ENCODE results near the gene BARHL2. TPM values are rescaled to one million over a fixed set of nuclear protein-coding genes. Genes with fewer than 3 reads are reported as not detected.

The BARHL2 gene
- total RNA-seq, 1 donor = not detected

DNA sequence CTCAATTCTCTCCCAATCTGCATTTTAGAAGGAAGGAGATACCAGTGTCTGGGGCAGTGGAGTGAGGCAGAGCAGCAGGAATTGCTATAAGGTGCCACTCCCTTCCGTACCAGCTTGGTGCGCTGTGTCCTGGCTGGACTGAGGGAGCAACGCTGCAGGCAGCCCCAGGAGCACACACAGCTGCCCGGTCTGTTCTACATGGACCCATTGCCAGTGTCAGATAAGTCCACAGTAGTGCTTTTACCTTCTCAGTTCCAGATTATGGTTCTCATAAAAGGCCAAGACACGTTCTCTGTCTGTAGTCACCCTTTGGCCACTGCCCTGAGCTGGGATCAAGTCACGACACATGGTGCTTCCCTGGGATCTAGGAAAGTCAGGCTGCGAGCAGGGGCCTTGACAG lies 44.1 kb upstream of the BARHL2 start:
- no peak overlapping the region for H3K4me3 ChIP-seq (ENCODE audit: insufficient read depth, low read length)
- TF ChIP-seq, protein P1, sequence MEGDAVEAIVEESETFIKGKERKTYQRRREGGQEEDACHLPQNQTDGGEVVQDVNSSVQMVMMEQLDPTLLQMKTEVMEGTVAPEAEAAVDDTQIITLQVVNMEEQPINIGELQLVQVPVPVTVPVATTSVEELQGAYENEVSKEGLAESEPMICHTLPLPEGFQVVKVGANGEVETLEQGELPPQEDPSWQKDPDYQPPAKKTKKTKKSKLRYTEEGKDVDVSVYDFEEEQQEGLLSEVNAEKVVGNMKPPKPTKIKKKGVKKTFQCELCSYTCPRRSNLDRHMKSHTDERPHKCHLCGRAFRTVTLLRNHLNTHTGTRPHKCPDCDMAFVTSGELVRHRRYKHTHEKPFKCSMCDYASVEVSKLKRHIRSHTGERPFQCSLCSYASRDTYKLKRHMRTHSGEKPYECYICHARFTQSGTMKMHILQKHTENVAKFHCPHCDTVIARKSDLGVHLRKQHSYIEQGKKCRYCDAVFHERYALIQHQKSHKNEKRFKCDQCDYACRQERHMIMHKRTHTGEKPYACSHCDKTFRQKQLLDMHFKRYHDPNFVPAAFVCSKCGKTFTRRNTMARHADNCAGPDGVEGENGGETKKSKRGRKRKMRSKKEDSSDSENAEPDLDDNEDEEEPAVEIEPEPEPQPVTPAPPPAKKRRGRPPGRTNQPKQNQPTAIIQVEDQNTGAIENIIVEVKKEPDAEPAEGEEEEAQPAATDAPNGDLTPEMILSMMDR (IDR thresholded peaks at IDR 0.05; ENCODE audit: extremely low read depth, low read depth, low read length) = no peak
- H2AFZ ChIP-seq (ENCODE audit: low read length) = no peak overlapping the region
- no peaks in the 10 kb centered on the region for H3K36me3 ChIP-seq (ENCODE audit: insufficient read depth, low read length)
- no peak overlapping the region for H3K27ac ChIP-seq (ENCODE audit: low read depth, low read length)
- H3K9me3 ChIP-seq (ENCODE audit: low read depth, low read length) = no peaks in the 10 kb centered on the region
- no peak overlapping the region for H3K4me2 ChIP-seq (ENCODE audit: insufficient read depth, low read length)
- H3K4me1 ChIP-seq (ENCODE audit: insufficient read depth, low read length) = no peaks in the 10 kb centered on the region
- DNase-seq (ENCODE audit: insufficient read length, low spot score, missing footprints) = peak; percentile 5
- no peaks in the 10 kb centered on the region for H3K79me2 ChIP-seq (ENCODE audit: insufficient read depth, low read length)
- H3K27me3 ChIP-seq (ENCODE audit: insufficient read depth, low read length) = no peaks in the 10 kb centered on the region
- H4K20me1 ChIP-seq (ENCODE audit: insufficient read depth, low read length) = no peaks in the 10 kb centered on the region

DNA sequence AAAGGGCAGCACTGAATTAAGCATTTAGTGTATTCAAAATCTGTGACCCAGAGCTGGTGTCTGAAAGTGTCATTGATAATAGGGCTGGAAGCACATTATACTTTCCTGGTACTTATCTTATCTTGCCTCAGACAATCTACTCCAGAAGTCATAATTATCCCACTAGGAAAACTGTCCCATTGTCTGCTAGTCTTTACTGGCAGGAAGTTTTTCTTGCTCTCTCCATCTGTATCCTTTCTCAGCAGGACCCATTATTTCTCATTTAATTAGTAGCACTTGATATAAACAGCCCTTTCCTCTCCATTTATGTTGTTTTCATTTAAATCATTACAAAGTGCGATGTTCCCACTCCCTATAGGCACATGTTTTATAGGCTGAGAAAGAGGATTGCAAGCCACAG lies 36.5 kb upstream of the BARHL2 start:
- DNase-seq (ENCODE audit: insufficient read length, low spot score, missing footprints) = no peak
- Histone ChIP-seq H3K4me2 (ENCODE audit: insufficient read depth, low read length) (no peak overlapping the region), H4K20me1 (ENCODE audit: insufficient read depth, low read length) (no peaks in the 10 kb centered on the region), H3K4me3 (ENCODE audit: insufficient read depth, low read length) (no peak overlapping the region), H3K4me1 (ENCODE audit: insufficient read depth, low read length) (no peaks in the 10 kb centered on the region), H3K79me2 (ENCODE audit: insufficient read depth, low read length) (no peaks in the 10 kb centered on the region), H3K9me3 (ENCODE audit: low read depth, low read length) (no peaks in the 10 kb centered on the region), H3K27me3 (ENCODE audit: insufficient read depth, low read length) (no peaks in the 10 kb centered on the region), H2AFZ (ENCODE audit: low read length) (no peak overlapping the region), H3K27ac (ENCODE audit: low read depth, low read length) (no peak overlapping the region), H3K36me3 (ENCODE audit: insufficient read depth, low read length) (no peaks in the 10 kb centered on the region)
- TF ChIP-seq, protein P1 (IDR thresholded peaks at IDR 0.05; ENCODE audit: extremely low read depth, low read depth, low read length) = no peak

DNA sequence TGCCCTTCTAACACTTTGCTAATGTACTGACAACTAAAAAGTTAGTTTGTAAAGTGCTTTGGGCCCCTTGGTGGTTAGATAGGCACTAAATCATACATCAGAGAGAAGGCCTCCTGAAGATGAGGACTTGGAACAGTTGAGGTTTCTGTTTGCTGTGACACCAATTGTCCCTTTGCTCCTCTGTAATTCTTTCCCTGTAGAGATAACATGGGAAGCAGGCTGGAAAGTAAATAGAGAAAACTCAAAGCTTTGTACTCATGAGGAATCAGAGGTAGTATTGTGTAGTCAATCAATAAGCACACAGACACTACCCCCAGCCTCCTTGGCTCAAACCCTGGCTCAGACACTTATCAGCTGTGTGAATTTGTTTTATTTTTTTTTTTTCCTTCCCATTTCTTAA lies 31.6 kb upstream of the BARHL2 start:
- TF ChIP-seq, protein P1 (IDR thresholded peaks at IDR 0.05; ENCODE audit: extremely low read depth, low read depth, low read length) = no peak
- Histone ChIP-seq H3K4me2 (ENCODE audit: insufficient read depth, low read length) (no peak overlapping the region), H3K4me1 (ENCODE audit: insufficient read depth, low read length) (no peaks in the 10 kb centered on the region), H3K27ac (ENCODE audit: low read depth, low read length) (no peak overlapping the region), H3K36me3 (ENCODE audit: insufficient read depth, low read length) (no peaks in the 10 kb centered on the region), H4K20me1 (ENCODE audit: insufficient read depth, low read length) (no peaks in the 10 kb centered on the region), H3K9me3 (ENCODE audit: low read depth, low read length) (no peaks in the 10 kb centered on the region), H3K79me2 (ENCODE audit: insufficient read depth, low read length) (no peaks in the 10 kb centered on the region), H3K4me3 (ENCODE audit: insufficient read depth, low read length) (no peak overlapping the region), H3K27me3 (ENCODE audit: insufficient read depth, low read length) (no peaks in the 10 kb centered on the region), H2AFZ (ENCODE audit: low read length) (no peak overlapping the region)
- no peak for DNase-seq (ENCODE audit: insufficient read length, low spot score, missing footprints)

DNA sequence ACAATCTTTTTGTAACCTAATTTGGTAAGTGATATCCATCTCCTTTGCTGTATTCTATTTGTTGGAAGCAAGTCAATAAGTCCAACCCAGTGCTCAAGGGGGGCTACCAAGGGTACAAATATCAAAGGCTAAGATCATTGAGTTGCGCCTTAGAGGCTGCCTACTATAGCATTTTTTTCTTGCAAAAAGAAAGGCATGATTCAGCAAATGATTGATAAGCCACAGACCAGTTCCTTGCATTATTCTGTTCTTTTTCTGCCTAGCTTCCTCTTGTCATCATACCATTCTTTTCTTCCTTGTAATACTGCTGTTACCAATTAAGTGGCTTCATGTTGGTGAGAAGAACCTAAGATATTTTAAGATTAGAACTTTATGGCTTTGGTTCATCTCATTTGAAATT lies 29.8 kb upstream of the BARHL2 start:
- TF ChIP-seq, protein P1 (IDR thresholded peaks at IDR 0.05; ENCODE audit: extremely low read depth, low read depth, low read length) = no peak
- Histone ChIP-seq H3K36me3 (ENCODE audit: insufficient read depth, low read length) (no peaks in the 10 kb centered on the region), H3K4me2 (ENCODE audit: insufficient read depth, low read length) (no peak overlapping the region), H3K4me1 (ENCODE audit: insufficient read depth, low read length) (no peaks in the 10 kb centered on the region), H3K27me3 (ENCODE audit: insufficient read depth, low read length) (no peaks in the 10 kb centered on the region), H3K9me3 (ENCODE audit: low read depth, low read length) (no peaks in the 10 kb centered on the region), H3K4me3 (ENCODE audit: insufficient read depth, low read length) (no peak overlapping the region), H4K20me1 (ENCODE audit: insufficient read depth, low read length) (no peaks in the 10 kb centered on the region), H2AFZ (ENCODE audit: low read length) (no peak overlapping the region), H3K79me2 (ENCODE audit: insufficient read depth, low read length) (no peaks in the 10 kb centered on the region), H3K27ac (ENCODE audit: low read depth, low read length) (no peak overlapping the region)
- no peak for DNase-seq (ENCODE audit: insufficient read length, low spot score, missing footprints)

Measured in osteoblast (primary cell).